Thoracic aorta (tissue), 2 donors: Measurements from ENCODE around the gene RREB1. TPM values are rescaled to one million over a fixed set of nuclear protein-coding genes. Genes with fewer than 3 reads are reported as not detected.

Experiments
- ATAC-seq: fragments of 150-250 bp; one replicate; pipeline ENCODE4 v1.8.0; 2017; ENCODE audit warnings: low read depth; ENCODE audit not compliant: insufficient number of reproducible peaks, low FRiP score
- DNase-seq: peaks from one replicate; pipeline ENCODE4 v3.0.0-alpha.2; 2020; ENCODE audit warnings: low spot score
- H3K27ac ChIP-seq, 2 donors: fragments of 200-600 bp; sonication (generic); 1 replicate in 1 of 2; 2 replicates in 1 of 2; pipeline ENCODE4 v1.5.1; 2016; ENCODE audit warnings: mild to moderate bottlenecking in 2 of 2, moderate library complexity in 2 of 2
- H3K27me3 ChIP-seq: fragments of 200-600 bp; sonication (generic); replicated peaks from 2 replicates; pipeline ENCODE4 v1.6.0; 2016; ENCODE audit warnings: mild to moderate bottlenecking; ENCODE audit not compliant: insufficient read depth
- H3K36me3 ChIP-seq: fragments of 200-600 bp; sonication (generic); one replicate; pipeline ENCODE4 v1.5.1; 2016
- H3K4me1 ChIP-seq, 2 donors: fragments of 200-600 bp; sonication (generic); 1 replicate in 1 of 2; 2 replicates in 1 of 2; pipeline versions ENCODE4 v1.5.1 to v1.6.0; 2016; ENCODE audit warnings: low read depth in 2 of 2, mild to moderate bottlenecking in 1 of 2; ENCODE audit not compliant: control insufficient read depth in 1 of 2
- H3K4me3 ChIP-seq: fragments of 200-600 bp; sonication (generic); 2 replicates; pipeline ENCODE4 v1.5.1; 2016; ENCODE audit warnings: mild to moderate bottlenecking
- H3K9me3 ChIP-seq: fragments of 200-600 bp; sonication (generic); 2 replicates; pipeline ENCODE4 v1.5.1; 2016
- total RNA-seq, 2 donors: library from RNA; depleted of rRNA; stranded (reverse); fragments of >200 nt; gene quantifications; one replicate each; pipeline versions ENCODE4 v1.1.0 to v1.2.3, GENCODE V29; 2016
- TF ChIP-seq, protein P1 (sequence below): fragments of 200-600 bp; sonication (generic); IDR thresholded peaks from one replicate; pipeline ENCODE4 v1.5.1; 2019; ENCODE audit warnings: antibody characterized with exemption

RREB1 gene
- total RNA-seq, 2 donors from 2014 or later, result 30.6 to 39.3 TPM

DNA sequence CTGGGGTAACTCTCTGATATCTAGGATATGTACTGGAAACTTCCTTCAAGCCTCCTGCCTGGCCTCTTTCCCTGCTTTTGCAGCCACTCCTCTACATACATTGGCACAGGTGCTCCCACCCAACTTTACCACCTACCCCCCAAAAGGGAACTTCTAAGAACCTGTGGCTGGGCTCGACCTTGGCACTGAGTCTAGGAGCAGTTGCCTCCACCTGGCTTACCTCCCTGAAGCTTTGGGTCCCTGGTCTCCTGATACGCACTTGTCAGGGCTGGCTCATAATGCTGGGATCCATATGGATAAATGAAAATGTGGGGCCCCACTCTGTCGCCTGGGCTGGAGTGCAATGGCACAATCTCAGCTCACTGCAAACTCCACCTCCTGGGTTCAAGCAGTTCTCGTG is 149.0 kb downstream of the RREB1 start:
- peaks cover 4% of the 10 kb centered on the region for H3K36me3 ChIP-seq
- no peaks in the 10 kb centered on the region for H3K27me3 ChIP-seq
- no peak for DNase-seq
- TF ChIP-seq, protein P1, sequence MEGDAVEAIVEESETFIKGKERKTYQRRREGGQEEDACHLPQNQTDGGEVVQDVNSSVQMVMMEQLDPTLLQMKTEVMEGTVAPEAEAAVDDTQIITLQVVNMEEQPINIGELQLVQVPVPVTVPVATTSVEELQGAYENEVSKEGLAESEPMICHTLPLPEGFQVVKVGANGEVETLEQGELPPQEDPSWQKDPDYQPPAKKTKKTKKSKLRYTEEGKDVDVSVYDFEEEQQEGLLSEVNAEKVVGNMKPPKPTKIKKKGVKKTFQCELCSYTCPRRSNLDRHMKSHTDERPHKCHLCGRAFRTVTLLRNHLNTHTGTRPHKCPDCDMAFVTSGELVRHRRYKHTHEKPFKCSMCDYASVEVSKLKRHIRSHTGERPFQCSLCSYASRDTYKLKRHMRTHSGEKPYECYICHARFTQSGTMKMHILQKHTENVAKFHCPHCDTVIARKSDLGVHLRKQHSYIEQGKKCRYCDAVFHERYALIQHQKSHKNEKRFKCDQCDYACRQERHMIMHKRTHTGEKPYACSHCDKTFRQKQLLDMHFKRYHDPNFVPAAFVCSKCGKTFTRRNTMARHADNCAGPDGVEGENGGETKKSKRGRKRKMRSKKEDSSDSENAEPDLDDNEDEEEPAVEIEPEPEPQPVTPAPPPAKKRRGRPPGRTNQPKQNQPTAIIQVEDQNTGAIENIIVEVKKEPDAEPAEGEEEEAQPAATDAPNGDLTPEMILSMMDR, result no peak
- H3K27ac ChIP-seq, result no peak overlapping the region
- ATAC-seq, result no peak
- H3K4me3 ChIP-seq, result no peak overlapping the region
- peaks cover 0 to 12% of the 10 kb centered on the region in 2 donors for H3K4me1 ChIP-seq
- H3K9me3 ChIP-seq, result peaks cover 8% of the 10 kb centered on the region

DNA sequence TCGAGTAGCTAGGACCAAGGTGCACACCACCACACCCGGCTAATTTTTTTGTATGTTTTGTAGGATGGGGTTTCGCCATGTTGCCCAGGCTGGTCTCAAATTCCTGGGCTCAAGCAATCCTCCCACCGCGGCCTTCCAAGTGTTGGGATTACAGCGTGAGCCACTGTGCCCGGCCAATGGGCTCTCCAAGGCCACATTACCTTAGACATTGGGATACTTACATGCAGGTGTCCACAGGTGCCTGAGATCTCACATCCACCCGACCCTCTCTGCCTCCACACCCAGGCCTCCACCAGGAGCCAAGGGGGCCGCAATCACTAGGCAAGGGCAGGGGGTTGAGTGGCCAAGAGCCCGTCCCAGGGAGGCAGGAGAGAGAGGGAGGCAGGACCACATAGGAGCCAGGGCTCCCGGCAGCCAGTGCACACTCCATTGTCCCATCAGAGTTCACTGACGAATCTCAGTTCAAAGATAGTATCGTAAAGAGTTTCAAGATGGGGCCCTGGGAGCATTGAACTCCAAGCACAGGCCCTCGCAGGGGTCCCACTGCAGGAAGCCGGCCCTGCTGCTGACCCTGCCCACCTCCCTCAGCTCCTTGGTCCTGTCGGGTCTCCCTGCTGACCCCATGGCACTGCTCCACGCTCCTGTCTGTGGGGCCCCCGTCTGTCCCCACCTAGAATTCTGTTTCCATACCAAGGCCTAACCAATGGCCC is 149.9 kb downstream of the RREB1 start:
- Histone ChIP-seq H3K36me3 (no peaks in the 10 kb centered on the region), H3K9me3 (peaks cover 8% of the 10 kb centered on the region), H3K27ac (no peak overlapping the region), H3K27me3 (no peaks in the 10 kb centered on the region), H3K4me1 (peaks cover 0 to 14% of the 10 kb centered on the region in 2 donors), H3K4me3 (no peak overlapping the region)
- DNase-seq (no peak), ATAC-seq (no peak)
- TF ChIP-seq, protein P1, result no peak

DNA sequence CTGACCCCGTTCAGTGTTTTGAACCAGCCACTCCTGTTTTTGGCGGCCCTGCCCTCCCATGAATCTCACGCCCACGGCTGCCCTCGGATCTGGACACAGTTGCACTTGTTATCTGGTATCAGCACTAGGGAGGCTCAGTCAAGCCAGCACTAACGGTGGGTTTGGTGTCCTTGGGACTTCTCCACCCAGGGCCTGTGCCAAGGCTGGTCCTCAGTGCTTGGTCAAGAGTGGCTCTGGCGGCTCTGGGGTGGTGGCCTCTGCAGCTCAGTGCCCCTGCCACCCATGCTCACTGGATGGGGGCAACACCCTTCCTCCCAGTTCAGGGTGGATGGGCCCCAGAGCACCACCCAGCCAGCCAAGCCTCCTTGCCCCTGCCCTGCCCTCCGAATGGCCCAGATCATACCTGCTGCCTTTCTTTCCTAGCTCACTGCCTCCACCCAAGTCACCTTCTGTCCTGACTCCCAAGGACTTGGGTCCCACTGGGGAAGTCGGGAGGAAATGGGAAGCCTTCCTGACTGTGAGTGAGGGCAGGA is 150.5 kb downstream of the RREB1 start:
- H3K27ac ChIP-seq, result no peak overlapping the region
- H3K4me3 ChIP-seq, result no peak overlapping the region
- H3K9me3 ChIP-seq, result peaks cover 8% of the 10 kb centered on the region
- no peaks in the 10 kb centered on the region for H3K36me3 ChIP-seq
- DNase-seq (no peak), ATAC-seq (no peak)
- H3K4me1 ChIP-seq, result peaks cover 0 to 14% of the 10 kb centered on the region in 2 donors
- TF ChIP-seq, protein P1, result no peak
- H3K27me3 ChIP-seq, result no peaks in the 10 kb centered on the region

DNA sequence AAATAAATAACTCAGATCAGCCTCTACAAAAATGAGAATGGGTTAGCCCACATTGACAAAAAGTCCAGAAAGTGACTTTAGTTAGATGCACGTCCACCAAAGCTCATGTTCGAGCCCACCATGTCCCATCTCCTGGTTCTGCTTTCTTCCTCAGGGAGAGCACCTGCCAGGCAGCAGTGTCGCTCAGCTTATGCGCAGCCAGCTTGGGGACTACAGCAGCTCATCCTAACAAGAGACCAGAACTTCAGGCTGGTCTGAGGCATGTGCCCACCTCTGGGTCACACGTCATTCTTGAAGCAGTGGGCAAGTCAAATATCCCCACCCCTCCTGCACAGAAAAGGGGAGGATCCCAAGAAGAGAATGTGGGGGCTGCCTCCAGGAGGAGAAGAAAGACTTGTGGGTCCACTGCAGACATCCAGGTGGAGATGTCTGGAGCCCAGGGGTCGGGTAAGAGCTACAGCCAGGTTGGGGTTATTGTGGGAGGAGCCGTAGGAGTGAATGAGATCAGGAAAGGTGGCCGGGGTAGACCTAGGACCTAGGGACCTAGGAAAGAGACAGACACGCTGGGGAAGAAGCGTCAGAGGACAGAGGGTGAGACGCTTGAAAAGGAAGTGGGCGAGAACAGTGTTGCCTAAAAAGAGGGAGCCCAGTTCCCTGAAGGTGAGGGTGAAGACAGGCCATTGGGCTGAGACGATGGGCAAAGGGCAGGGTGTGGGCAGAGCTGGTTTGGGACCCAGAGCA is 152.7 kb downstream of the RREB1 start:
- H3K27ac ChIP-seq, result peak overlapping the region in 1 of 2 donors; percentile 1
- H3K27me3 ChIP-seq, result no peaks in the 10 kb centered on the region
- no peaks in the 10 kb centered on the region for H3K36me3 ChIP-seq
- peaks cover 8% of the 10 kb centered on the region for H3K9me3 ChIP-seq
- H3K4me1 ChIP-seq, result peaks cover 0 to 14% of the 10 kb centered on the region in 2 donors
- ATAC-seq, result no peak
- TF ChIP-seq, protein P1, result no peak
- H3K4me3 ChIP-seq, result peak overlapping the region; percentile 73
- DNase-seq, result no peak
